Caco-2 (cell line): ENCODE measurements around the gene XPNPEP2. TPM values are rescaled to one million over a fixed set of nuclear protein-coding genes. Genes with fewer than 3 reads are reported as not detected.

ENCODE experiments used
- BruUV-seq: library from RNA; stranded (reverse); fragments of 400-500 nt; replicated peaks from 2 replicates; lab custom pipeline; 2021; lab: Mats Ljungman, UMichigan
- CTCF ChIA-PET: fragments of 300-600 bp; sonication (Branson Sonifier 250); formaldehyde crosslinking; loops from one replicate; lab custom pipeline; 2022; ENCODE audit warnings: antibody characterized with exemption; lab: Charles Lee
- POLR2A ChIA-PET: fragments of 300-600 bp; sonication (Branson Sonifier 250); formaldehyde crosslinking; loops from one replicate; lab custom pipeline; 2022; ENCODE audit warnings: antibody characterized with exemption; lab: Charles Lee
- DNase-seq, 2 experiments: peaks; one replicate each; pipeline versions ENCODE4 v3.0.0 to v3.0.0-alpha.2; 2020 to 2022
- H3K27me3 ChIP-seq: replicated peaks from 2 replicates; pipeline ENCODE4 v1.6.0; 2011; ENCODE audit warnings: low read length; ENCODE audit not compliant: control insufficient read depth, insufficient read depth
- H3K36me3 ChIP-seq: 2 replicates; pipeline ENCODE4 v1.5.1; 2011; ENCODE audit warnings: low read length; ENCODE audit not compliant: control insufficient read depth, insufficient read depth
- H3K4me1 ChIP-seq: fragments of 250-450 bp; sonication (Bioruptor Pico); 2 replicates; pipeline ENCODE4 v1.5.1; 2020; ENCODE audit warnings: mild to moderate bottlenecking
- H3K4me3 ChIP-seq: 2 replicates; pipeline ENCODE4 v1.5.1; 2011; ENCODE audit warnings: low read depth, mild to moderate bottlenecking, control low read depth, low read length
- H3K9me3 ChIP-seq: fragments of 250-450 bp; sonication (Bioruptor Pico); 2 replicates; pipeline ENCODE4 v1.5.1; 2020; ENCODE audit warnings: mild to moderate bottlenecking, moderate library complexity
- H3K27ac Mint-ChIP-seq: one replicate; pipeline ENCODE4 v1.8.0; 2022; ENCODE audit warnings: mixed read lengths; ENCODE audit not compliant: unreplicated experiment
- H3K27me3 Mint-ChIP-seq: one replicate; pipeline ENCODE4 v1.8.0; 2022; ENCODE audit warnings: mixed read lengths; ENCODE audit not compliant: insufficient read depth, unreplicated experiment
- H3K36me3 Mint-ChIP-seq: one replicate; pipeline ENCODE4 v1.8.0; 2022; ENCODE audit warnings: mild to moderate bottlenecking, mixed read lengths; ENCODE audit not compliant: insufficient read depth, unreplicated experiment
- H3K4me1 Mint-ChIP-seq: one replicate; pipeline ENCODE4 v1.8.0; 2022; ENCODE audit warnings: low read depth, mixed read lengths; ENCODE audit not compliant: unreplicated experiment
- H3K4me3 Mint-ChIP-seq: one replicate; pipeline ENCODE4 v1.8.0; 2022; ENCODE audit warnings: mild to moderate bottlenecking, moderate library complexity, mixed read lengths; ENCODE audit not compliant: unreplicated experiment
- H3K9me3 Mint-ChIP-seq: one replicate; pipeline ENCODE4 v1.8.0; 2022; ENCODE audit warnings: mixed read lengths; ENCODE audit not compliant: unreplicated experiment
- intact Hi-C: fragments of 100-400 bp; cut with micrococcal nuclease; formaldehyde crosslinking; loops from one replicate; pipeline ENCODE4 v1.10.0; 2022; ENCODE audit not compliant: unreplicated experiment
- total RNA-seq: library from RNA; stranded (reverse); gene quantifications from 2 replicates; pipeline ENCODE4 v1.2.3, GENCODE V29; 2022
- TF ChIP-seq, protein P1 (sequence below), 2 experiments: fragments of 200-600 bp in 1 of 2; IDR thresholded peaks; 1 replicate in 1 of 2; 2 replicates in 1 of 2; pipeline versions ENCODE4 v1.5.1 to v1.8.0; 2011 to 2022; ENCODE audit warnings: antibody characterized with exemption in 1 of 2, control low read depth in 1 of 2, inconsistent platforms in 1 of 2, low read depth in 1 of 2, low read length in 1 of 2, mild to moderate bottlenecking in 1 of 2, moderate library complexity in 1 of 2; ENCODE audit not compliant: insufficient read depth in 1 of 2, severe bottlenecking in 1 of 2, unreplicated experiment in 1 of 2

Gene XPNPEP2
- total RNA-seq, 1 experiment from 2014 or later = 0.32 TPM

GRCh38 chrX:129783291-129783713 lies 44.5 kb downstream of the XPNPEP2 start:
- Histone ChIP-seq H3K4me1 (no peaks in the 10 kb centered on the region), H3K36me3 (no peaks in the 10 kb centered on the region), H3K4me3 (no peak overlapping the region), H3K9me3 (no peaks in the 10 kb centered on the region), H3K27me3 (no peaks in the 10 kb centered on the region)
- intact Hi-C loops = no loop called here
- no peak overlapping the region for H3K27ac Mint-ChIP-seq
- H3K36me3 Mint-ChIP-seq = no peaks in the 10 kb centered on the region
- DNase-seq = no peak
- no peaks in the 10 kb centered on the region for H3K27me3 Mint-ChIP-seq
- CTCF ChIA-PET = no interaction called here
- POLR2A ChIA-PET = no interaction called here
- H3K9me3 Mint-ChIP-seq = no peaks in the 10 kb centered on the region
- no peaks in the 10 kb centered on the region for H3K4me1 Mint-ChIP-seq
- H3K4me3 Mint-ChIP-seq = no peak overlapping the region
- TF ChIP-seq, protein P1, sequence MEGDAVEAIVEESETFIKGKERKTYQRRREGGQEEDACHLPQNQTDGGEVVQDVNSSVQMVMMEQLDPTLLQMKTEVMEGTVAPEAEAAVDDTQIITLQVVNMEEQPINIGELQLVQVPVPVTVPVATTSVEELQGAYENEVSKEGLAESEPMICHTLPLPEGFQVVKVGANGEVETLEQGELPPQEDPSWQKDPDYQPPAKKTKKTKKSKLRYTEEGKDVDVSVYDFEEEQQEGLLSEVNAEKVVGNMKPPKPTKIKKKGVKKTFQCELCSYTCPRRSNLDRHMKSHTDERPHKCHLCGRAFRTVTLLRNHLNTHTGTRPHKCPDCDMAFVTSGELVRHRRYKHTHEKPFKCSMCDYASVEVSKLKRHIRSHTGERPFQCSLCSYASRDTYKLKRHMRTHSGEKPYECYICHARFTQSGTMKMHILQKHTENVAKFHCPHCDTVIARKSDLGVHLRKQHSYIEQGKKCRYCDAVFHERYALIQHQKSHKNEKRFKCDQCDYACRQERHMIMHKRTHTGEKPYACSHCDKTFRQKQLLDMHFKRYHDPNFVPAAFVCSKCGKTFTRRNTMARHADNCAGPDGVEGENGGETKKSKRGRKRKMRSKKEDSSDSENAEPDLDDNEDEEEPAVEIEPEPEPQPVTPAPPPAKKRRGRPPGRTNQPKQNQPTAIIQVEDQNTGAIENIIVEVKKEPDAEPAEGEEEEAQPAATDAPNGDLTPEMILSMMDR (IDR thresholded peaks at IDR 0.05; ENCODE audit: insufficient read depth in 1 of 2, low read depth in 1 of 2, low read length in 1 of 2, severe bottlenecking in 1 of 2, unreplicated experiment in 1 of 2) = no peak
- BruUV-seq = no TSS peak

- no peaks in the 10 kb centered on the region for H3K36me3 ChIP-seq
- H3K4me1 Mint-ChIP-seq = no peaks in the 10 kb centered on the region
- no peak overlapping the region for H3K4me3 Mint-ChIP-seq
- TF ChIP-seq, protein P1 (IDR thresholded peaks at IDR 0.05; ENCODE audit: insufficient read depth in 1 of 2, low read depth in 1 of 2, low read length in 1 of 2, severe bottlenecking in 1 of 2, unreplicated experiment in 1 of 2) = no peak
- H3K36me3 Mint-ChIP-seq = no peaks in the 10 kb centered on the region
- no peak overlapping the region for H3K4me3 ChIP-seq
- H3K9me3 ChIP-seq = no peaks in the 10 kb centered on the region
- CTCF ChIA-PET = no interaction called here
- H3K27me3 ChIP-seq = no peaks in the 10 kb centered on the region
- POLR2A ChIA-PET = no interaction called here
- DNase-seq = no peak
- H3K4me1 ChIP-seq = no peaks in the 10 kb centered on the region
- no peaks in the 10 kb centered on the region for H3K27me3 Mint-ChIP-seq
- H3K9me3 Mint-ChIP-seq = no peaks in the 10 kb centered on the region
- intact Hi-C loops = no loop called here
- no TSS peak for BruUV-seq
- no peak overlapping the region for H3K27ac Mint-ChIP-seq
These were observed 45.6 kb downstream of the XPNPEP2 start for GRCh38 chrX:129784371-129784770.

GRCh38 chrX:129785160-129785947 lies 46.6 kb downstream of the XPNPEP2 start:
- Mint-ChIP-seq H3K4me1 (no peaks in the 10 kb centered on the region), H3K36me3 (no peaks in the 10 kb centered on the region), H3K27me3 (no peaks in the 10 kb centered on the region), H3K9me3 (no peaks in the 10 kb centered on the region), H3K4me3 (no peak overlapping the region), H3K27ac (no peak overlapping the region)
- BruUV-seq = no TSS peak
- Histone ChIP-seq H3K4me3 (no peak overlapping the region), H3K4me1 (no peaks in the 10 kb centered on the region), H3K36me3 (no peaks in the 10 kb centered on the region), H3K27me3 (no peaks in the 10 kb centered on the region), H3K9me3 (no peaks in the 10 kb centered on the region)
- TF ChIP-seq, protein P1 (IDR thresholded peaks at IDR 0.05; ENCODE audit: insufficient read depth in 1 of 2, low read depth in 1 of 2, low read length in 1 of 2, severe bottlenecking in 1 of 2, unreplicated experiment in 1 of 2) = no peak
- ChIA-PET POLR2A (no interaction called here), CTCF (no interaction called here)
- no peak for DNase-seq
- intact Hi-C loops = no loop called here
